ENCODE data around the gene GPC4. TPM values are rescaled to one million over a fixed set of nuclear protein-coding genes. Genes with fewer than 3 reads are reported as not detected.
"Not testable (repeated sequence)": the region's sequence is repeated elsewhere in the genome, so short reads cannot be mapped to it uniquely, and the experiment has no call there.

GPC4 gene
- total RNA-seq, 1 experiment from 2014 or later: 0.66 TPM

DNA sequence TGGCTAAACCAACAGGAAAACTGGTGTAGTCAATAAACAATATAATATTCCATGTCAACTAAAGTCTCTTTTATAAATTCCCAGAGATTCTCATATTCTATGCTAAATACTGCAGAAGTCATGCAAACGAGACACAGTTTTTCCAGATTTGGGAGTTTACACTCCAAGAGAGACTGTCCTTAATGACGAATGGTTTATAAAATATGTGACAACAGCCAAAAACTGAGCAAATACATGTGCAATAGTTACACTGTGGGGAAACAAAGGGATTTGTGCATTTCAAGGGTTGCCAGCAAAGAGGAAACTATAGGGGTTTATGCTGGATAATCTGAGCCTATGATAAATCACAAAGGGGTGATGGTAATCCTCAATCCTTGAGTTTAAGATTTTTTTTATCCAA is 75.7 kb downstream of the GPC4 start:
- Histone ChIP-seq H3K4me3 (no peak overlapping the region), H3K9me3 (no peaks in the 10 kb centered on the region), H3K36me3 (no peaks in the 10 kb centered on the region), H3K27me3 (no peaks in the 10 kb centered on the region)
- DNase-seq: no peak

- Histone ChIP-seq H3K36me3 (no peaks in the 10 kb centered on the region), H3K4me3 (no peak overlapping the region), H3K9me3 (no peaks in the 10 kb centered on the region), H3K27me3 (no peaks in the 10 kb centered on the region)
- no peak for DNase-seq
These were observed 78.0 kb downstream of the GPC4 start for GRCh38 chrX:133337250-133337649.

- H3K36me3 ChIP-seq: no peaks in the 10 kb centered on the region
- H3K4me3 ChIP-seq: no peak overlapping the region
- no peak for DNase-seq
- no peaks in the 10 kb centered on the region for H3K9me3 ChIP-seq
- no peaks in the 10 kb centered on the region for H3K27me3 ChIP-seq
These were observed 80.3 kb downstream of the GPC4 start for GRCh38 chrX:133335027-133335426.

DNA sequence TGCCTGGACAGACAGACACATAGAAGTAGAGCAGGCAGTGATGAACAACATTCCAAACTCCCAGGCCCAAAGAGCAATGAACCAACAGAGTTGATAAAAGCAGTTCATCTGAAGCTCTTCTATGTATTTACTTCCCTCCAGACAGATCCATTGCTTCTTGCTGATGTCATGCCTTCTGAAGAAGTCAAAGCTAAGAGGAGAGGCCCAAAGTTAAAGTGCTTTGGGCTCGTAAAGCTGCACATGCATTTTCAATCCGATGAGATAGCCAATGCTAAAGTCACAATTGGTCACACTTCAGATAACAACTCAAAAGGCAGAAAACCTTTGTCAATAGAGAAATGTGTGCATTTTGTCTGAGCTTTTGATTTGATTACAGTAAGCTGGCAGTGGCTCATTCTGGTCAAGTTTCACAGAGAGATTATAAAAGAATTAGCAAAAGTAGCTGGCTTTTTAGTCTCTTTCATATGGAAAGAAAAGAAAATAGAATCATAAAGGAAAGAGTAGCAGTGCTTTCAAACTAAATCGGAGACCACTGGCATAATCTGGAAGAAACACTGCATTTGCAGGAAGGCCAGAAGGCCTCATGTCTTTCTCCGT is 82.0 kb downstream of the GPC4 start:
- Histone ChIP-seq H3K36me3 (no peaks in the 10 kb centered on the region), H3K27me3 (no peaks in the 10 kb centered on the region), H3K9me3 (no peaks in the 10 kb centered on the region), H3K4me3 (no peak overlapping the region)
- DNase-seq: no peak

DNA sequence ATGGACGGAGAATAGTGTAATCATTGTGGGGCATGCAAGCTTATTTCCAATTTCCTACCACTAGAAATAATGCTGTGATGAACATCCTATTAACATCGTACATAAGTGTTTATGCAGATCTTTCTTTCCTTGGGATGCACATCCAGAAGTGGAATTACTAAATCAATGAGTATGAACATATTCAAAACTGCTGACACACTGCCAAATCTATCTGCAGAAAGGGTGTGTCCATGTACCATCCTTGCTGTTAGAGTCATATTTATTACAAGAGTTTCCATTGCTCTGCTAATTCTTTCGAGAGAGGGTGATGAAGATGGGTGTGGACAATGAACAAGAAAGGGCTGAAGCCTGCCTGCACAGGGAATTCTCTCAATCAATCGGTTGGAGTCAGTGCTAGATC is 82.6 kb downstream of the GPC4 start:
- no peaks in the 10 kb centered on the region for H3K9me3 ChIP-seq
- DNase-seq: no peak
- H3K27me3 ChIP-seq: no peaks in the 10 kb centered on the region
- no peak overlapping the region for H3K4me3 ChIP-seq
- H3K36me3 ChIP-seq: no peaks in the 10 kb centered on the region

GRCh38 chrX:133330956-133331355 is 84.3 kb downstream of the GPC4 start:
- no peaks in the 10 kb centered on the region for H3K36me3 ChIP-seq
- H3K4me3 ChIP-seq: no peak overlapping the region
- no peak for DNase-seq
- H3K27me3 ChIP-seq: no peaks in the 10 kb centered on the region
- H3K9me3 ChIP-seq: no peaks in the 10 kb centered on the region

DNA sequence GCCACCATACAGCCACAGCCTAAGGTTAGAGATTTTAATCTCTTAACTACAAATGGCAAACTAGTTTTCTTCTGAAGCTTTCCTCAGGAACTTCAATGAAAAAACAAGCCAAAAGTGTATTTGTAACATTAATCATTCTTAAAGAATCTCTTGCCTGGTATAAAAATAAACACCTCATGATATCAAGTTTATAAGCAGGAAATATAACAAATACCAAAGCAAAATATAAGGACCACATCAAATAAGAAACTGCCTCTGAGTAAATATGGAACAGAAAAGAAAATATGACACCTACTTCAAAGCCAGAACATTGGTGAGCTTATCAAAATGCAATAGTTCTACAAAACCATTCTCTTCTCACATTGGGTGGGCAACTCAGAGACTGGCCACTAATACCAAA is 89.9 kb downstream of the GPC4 start:
- Histone ChIP-seq H3K27me3 (no peaks in the 10 kb centered on the region), H3K9me3 (no peaks in the 10 kb centered on the region), H3K36me3 (no peaks in the 10 kb centered on the region), H3K4me3 (no peak overlapping the region)
- DNase-seq: no peak

DNA sequence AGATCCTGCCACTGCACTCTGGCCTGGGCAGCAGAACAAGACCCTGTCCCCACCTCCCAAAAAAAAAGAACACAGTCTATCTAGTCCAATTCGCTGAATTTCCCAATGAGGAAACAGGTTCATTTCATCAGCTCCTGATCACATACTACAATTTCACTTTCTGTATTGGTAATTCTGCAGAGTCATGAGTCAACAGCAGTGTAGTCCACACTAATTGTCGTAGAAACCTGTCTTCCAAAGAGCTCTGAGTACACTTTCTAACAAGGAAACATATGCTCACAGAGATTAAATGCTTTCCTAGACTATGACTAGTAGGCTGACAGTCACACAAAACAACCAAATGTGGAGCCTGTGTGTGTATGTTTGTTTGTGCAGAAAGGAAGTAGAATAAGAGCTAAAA is 91.9 kb downstream of the GPC4 start:
- no peak for DNase-seq
- H3K4me3 ChIP-seq: no peak overlapping the region
- no peaks in the 10 kb centered on the region for H3K27me3 ChIP-seq
- H3K36me3 ChIP-seq: no peaks in the 10 kb centered on the region
- no peaks in the 10 kb centered on the region for H3K9me3 ChIP-seq

DNA sequence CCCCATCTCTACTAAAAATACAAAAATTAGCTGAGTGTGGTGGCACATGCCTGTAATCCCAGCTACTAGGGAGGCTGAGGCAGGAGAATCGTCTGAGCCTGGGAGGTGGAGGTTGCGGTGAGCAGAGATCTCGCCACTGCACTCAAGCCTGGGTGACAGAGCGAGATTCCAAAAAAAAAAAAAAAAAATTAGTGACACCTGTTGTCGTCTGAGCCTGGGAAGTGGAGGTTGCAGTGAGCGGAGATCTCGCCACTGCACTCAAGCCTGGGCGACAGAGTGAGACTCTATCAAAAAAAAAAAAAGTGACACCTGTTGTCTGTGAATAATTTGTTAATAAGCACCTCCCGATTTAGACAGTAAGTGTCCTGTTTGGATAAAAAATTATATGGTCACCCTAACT is 93.0 kb downstream of the GPC4 start:
- DNase-seq, H3K9me3 ChIP-seq: not testable (repeated sequence)

GRCh38 chrX:133321451-133321850 is 93.8 kb downstream of the GPC4 start:
- no peaks in the 10 kb centered on the region for H3K27me3 ChIP-seq
- no peaks in the 10 kb centered on the region for H3K9me3 ChIP-seq
- no peaks in the 10 kb centered on the region for H3K36me3 ChIP-seq
- no peak for DNase-seq
- H3K4me3 ChIP-seq: no peak overlapping the region

More for the DNA sequence above, 93.0 kb downstream of the GPC4 start:
- H3K36me3 ChIP-seq, H3K4me3 ChIP-seq, H3K27me3 ChIP-seq: not testable (repeated sequence)

DNA sequence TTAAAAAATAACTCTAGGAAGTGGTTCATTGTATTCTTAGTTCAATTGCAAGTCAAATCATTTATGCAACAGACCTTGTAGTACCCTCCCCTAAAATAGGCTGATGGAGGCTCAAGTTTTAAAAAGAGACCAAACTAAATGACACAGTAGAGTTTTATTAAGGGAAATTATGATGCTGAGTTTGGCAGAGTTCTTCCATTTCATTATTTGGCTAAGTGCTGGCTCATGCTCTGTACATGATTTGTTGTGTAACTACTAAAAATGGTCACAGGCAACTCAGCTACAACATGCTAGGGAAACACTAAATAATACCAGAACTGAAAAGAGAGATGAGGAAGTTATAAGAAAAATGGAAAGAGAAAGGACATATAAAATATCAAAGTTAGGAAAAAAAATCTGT is 101.0 kb downstream of the GPC4 start:
- H3K36me3 ChIP-seq: no peaks in the 10 kb centered on the region
- no peaks in the 10 kb centered on the region for H3K27me3 ChIP-seq
- no peak for DNase-seq
- no peaks in the 10 kb centered on the region for H3K9me3 ChIP-seq
- no peak overlapping the region for H3K4me3 ChIP-seq

- no peaks in the 10 kb centered on the region for H3K27me3 ChIP-seq
- no peak overlapping the region for H3K4me3 ChIP-seq
- DNase-seq: no peak
- H3K9me3 ChIP-seq: no peaks in the 10 kb centered on the region
- H3K36me3 ChIP-seq: no peaks in the 10 kb centered on the region
These were observed 106.8 kb downstream of the GPC4 start for GRCh38 chrX:133308499-133308897.

DNA sequence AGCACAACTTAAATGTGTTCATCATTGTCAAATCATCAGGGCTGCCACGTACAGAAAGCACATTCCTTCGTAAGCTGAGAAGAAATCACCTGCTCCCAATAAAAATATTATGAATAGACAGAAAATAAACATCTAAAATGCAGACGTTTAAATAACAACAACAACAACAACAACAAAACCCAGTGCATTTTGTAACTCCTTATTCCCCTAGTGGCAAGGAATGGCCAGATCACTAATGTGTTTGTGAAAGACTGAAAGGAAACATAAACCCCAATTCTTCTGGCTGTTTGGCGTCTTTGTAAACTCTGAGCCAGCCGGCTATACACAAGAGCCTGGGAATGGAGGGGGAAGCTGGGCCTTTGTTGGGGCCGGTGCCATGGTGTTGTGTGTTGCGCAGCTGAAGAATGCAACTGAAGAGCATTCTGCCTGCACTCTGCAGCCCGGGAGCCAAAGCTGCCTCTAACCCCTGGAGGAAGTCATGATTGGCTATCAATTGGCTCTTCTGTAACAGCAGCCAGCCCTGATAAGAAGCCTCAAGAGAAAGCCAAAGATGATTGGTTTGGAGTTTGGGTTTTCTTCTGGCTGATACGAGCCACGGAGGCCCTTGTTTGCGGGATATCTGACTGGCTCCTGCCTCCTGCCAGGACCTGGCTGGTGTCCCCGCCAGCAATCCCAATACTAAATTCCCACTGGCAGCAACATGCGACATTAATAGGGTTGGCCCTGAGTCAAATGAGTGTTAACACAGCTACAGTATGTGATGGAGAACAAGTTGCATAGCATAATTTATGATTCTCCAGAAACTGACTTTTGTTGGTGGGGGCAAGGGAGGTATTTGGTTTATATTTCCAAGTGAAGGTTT is 107.4 kb downstream of the GPC4 start:
- H3K9me3 ChIP-seq: no peaks in the 10 kb centered on the region

GRCh38 chrX:133307094-133307493 is 108.2 kb downstream of the GPC4 start:
- no peaks in the 10 kb centered on the region for H3K9me3 ChIP-seq
- no peaks in the 10 kb centered on the region for H3K36me3 ChIP-seq
- H3K4me3 ChIP-seq: no peak overlapping the region
- DNase-seq: no peak
- no peaks in the 10 kb centered on the region for H3K27me3 ChIP-seq

More for the DNA sequence above, 107.4 kb downstream of the GPC4 start:
- DNase-seq: no peak
- no peaks in the 10 kb centered on the region for H3K36me3 ChIP-seq
- no peaks in the 10 kb centered on the region for H3K27me3 ChIP-seq
- H3K4me3 ChIP-seq: no peak overlapping the region

- no peaks in the 10 kb centered on the region for H3K27me3 ChIP-seq
- H3K4me3 ChIP-seq: no peak overlapping the region
- no peaks in the 10 kb centered on the region for H3K36me3 ChIP-seq
- H3K9me3 ChIP-seq: no peaks in the 10 kb centered on the region
- no peak for DNase-seq
These were observed 109.0 kb downstream of the GPC4 start for GRCh38 chrX:133306316-133306715.

GRCh38 chrX:133305348-133305747 is 109.9 kb downstream of the GPC4 start:
- no peak overlapping the region for H3K4me3 ChIP-seq
- DNase-seq: no peak
- H3K27me3 ChIP-seq: no peaks in the 10 kb centered on the region
- no peaks in the 10 kb centered on the region for H3K9me3 ChIP-seq
- no peaks in the 10 kb centered on the region for H3K36me3 ChIP-seq

- no peaks in the 10 kb centered on the region for H3K9me3 ChIP-seq
- H3K36me3 ChIP-seq: no peaks in the 10 kb centered on the region
- no peak for DNase-seq
- H3K27me3 ChIP-seq: no peaks in the 10 kb centered on the region
- H3K4me3 ChIP-seq: no peak overlapping the region
These were observed 112.4 kb downstream of the GPC4 start for GRCh38 chrX:133302775-133303445.

DNA sequence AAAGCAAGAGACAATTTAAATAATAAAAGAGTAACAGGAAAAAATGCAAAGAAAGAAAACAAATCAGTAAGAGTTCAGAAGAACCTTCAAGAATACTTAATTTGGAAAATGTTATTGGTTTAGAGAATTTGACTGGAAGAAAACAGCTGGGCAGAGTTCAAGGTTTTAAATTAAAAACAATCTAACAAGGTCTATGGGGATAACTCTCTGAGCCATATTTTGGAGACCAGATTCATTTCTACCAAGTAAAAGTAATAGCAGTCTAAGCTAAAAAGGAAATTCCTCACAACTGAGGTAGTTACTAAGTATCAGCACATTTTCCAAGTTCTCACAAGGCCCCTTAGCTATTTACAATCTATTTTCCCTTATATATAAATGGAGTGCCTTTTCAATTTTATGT is 114.7 kb downstream of the GPC4 start:
- Histone ChIP-seq H3K4me3 (no peak overlapping the region), H3K36me3 (no peaks in the 10 kb centered on the region), H3K27me3 (no peaks in the 10 kb centered on the region), H3K9me3 (no peaks in the 10 kb centered on the region)
- DNase-seq: no peak

Data from MG63 (cell line).